GM21447 (cell line): ENCODE results near the gene ZRANB3.

Source experiments
- ATAC-seq: cut with Tn5 transposase; IDR thresholded peaks from one replicate; pipeline ENCODE4 v1.9.1; 2021; ENCODE audit not compliant: unreplicated experiment

The ZRANB3 gene

DNA sequence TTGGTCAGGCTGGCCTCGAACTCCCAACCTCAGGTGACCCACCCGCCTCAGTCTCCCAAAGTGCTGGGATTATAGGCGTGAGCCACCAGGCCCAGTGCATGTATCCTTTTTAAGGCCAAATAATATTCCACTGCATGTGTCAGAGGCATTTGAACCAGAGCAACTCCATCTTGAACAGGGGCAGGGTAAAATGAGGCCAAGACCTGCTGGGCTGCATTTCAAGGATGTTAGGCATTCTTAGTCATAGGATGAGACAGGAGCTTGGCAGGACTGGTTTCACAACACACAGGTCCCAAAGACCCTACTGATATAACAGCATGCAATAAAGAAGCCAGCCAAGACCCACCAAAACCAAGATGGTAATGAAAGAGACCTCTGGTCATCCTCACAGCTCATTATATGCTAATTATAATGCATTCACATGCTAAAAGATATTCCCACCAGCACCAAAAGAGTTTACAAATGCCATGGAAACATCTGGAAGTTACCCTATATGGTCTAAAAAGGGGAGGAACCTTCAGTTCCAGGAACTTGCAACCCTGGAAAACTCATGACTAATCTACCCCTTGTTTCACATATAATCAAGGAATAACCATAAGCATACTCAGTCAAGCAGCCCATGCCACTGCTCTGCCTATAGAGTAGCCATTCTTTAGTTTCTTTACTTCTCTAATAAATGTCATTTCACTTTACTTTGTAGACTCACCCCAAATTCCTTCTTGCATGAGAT, 274.3 kb downstream of the ZRANB3 start:
- no peak for ATAC-seq

DNA sequence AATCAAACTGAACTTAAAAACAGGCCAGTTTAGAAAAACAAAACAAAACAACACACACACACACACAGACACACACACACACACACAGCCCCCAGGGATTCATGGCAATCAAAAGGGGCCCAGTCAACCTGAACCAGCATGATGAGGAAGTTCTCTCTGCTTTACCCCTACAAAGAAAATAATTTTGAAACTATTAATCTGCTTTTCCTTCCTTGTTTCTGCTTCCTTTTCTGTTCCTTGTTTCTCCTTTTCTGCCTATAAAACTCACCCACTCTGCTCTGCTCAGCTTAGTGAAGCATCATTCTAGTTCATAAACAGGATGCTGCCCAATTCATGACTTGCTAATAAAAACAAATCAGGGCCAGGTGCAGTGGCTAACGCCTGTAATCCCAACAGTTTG, 275.8 kb downstream of the ZRANB3 start:
- ATAC-seq: no peak

DNA sequence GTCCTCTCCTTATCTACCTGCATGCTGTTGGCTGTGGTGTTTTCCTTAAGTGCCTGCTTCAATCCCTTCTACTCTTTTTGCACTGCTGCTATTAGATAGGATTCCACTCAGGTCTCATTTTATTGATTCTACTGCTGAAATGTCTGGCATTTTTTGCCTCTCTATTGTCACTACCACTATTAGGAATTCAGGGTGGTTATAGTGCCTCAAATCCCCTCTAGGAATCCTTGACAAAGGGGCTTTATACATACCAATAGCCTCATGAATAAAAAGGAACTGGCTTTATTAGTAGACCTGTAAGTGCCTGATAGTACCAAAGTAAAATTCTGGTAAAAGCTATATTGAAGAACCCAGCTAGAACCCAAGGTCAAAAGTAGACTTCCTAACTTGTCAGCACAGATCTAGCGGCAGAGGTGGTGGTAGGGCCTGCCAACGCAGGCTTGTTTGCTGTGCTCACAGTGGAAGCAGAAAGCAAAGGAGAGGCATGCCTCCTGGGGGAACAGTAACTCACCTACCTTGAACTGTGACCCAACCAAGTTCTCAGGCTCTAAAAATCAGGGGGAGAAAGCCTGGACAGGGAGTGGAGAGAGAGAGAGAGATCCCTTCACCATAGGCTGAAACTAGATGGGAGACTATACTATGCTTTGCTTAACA, 278.1 kb downstream of the ZRANB3 start:
- ATAC-seq: no peak

DNA sequence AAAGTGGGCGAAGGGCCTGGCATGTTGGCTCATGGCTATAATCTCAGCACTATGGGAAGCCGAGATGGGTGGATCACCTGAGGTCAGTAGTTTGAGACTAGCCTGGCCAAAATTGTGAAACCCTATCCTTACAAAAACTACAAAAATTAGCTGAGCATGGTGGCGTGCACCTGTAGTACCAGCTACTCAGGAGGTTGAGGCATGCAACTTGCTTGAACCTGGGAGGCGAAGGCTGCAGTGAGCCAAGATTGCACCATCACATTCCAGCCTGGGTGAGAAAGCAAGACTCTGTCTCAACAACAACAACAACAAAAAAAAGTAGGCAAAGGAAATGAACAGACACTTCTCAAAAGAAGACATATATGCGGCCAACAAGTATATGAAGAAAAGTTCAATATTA, 282.4 kb downstream of the ZRANB3 start:
- ATAC-seq: no peak

DNA sequence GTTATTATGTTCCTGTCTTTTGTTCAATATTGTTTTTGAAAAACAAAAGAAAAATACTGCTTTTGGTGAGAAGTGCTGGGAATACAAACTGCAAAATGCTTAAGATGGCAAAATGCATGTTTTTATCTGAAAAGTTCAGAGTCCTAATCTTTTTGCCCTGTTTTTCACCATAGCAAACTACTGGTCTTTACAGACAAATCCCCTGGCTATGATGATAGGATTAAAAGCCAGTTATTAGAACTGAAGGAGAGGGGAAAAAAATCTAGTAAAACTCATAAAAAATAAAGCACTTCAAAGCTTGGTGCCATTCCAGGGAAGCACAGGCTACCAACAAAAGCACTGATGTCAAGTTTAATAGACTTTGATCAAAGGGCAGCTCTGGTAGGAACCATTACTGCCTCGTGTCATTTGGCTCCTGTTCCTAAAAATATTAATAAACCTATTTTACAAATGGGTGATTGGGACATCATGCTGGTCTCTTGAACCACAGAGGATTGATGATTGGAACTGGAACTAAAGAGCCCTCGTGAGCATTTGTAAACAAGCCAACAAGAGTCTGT, 284.2 kb downstream of the ZRANB3 start:
- no peak for ATAC-seq

DNA sequence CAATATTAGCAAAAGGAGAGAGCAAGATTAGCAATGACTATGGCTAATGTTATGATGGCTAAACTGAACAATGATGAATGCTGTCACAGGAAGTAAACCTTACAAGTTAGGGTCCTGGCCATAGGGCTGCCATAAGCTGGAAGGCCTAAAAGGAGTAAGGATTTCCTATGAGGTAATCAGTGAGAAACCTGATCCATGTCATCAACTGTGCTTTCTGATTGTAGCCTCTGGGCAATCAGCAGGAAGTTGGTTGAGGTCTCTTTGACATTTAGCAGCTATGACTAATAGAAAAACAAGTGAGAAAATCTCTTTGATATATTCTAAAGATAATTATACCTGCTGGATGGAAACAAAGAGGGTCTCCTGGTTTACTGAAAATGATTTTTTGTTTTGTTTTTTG, 285.9 kb downstream of the ZRANB3 start:
- ATAC-seq: no peak

DNA sequence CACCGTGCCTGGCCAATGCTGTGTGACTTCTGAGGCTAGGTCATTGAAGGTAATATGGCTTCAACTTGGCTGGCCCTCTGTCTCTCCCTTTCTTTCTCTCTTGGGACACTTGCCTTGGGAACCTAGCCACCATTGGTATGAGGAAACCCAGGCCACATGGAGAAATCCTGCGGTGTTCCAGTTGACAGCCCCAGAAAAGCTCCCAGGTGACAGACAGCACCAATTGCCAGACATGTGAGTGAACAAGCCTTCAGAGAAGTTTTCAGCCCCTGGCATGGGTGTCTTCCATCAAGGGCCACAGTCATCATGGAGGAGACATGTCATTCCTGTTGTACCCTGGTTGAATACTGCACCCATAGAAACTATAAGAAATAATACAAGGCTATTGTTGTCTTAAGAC, 292.4 kb downstream of the ZRANB3 start:
- no peak for ATAC-seq

DNA sequence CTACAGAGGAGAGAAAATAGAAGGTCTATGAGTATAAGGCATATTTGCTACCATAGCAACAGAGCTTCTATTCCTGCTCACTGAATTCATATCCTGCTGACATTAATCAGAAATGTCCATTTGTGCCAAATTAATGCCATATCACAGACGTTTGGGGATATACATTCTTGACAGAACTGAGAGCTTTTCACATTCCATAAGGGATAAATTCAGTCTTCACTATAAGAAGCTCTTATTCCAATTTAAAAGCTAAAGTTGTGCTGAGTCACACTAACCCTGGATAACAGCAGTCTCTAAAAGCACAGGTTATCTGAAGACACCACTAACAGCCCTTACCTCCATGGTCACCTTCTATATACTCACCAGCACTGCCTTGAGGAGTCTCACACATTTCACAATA, 300.9 kb downstream of the ZRANB3 start:
- no peak for ATAC-seq

DNA sequence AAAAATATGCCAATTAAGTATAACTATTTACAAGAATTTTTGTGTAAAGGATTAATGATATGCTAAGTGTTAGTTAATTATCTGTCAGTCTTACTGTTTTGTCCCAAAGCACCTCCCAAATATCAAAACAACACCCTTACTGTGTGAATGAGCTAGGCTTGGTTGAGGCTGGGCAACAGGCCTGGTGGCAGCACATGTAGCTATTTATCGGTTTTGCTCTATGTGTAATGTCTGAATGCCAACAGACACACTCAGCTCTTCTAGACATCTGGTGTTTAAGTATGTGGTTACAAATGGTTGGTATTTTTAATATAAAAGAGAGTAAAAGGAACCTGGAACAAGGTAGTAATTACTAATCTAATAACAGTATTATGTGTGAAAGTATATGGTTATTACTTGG, 303.6 kb downstream of the ZRANB3 start:
- ATAC-seq: no peak

DNA sequence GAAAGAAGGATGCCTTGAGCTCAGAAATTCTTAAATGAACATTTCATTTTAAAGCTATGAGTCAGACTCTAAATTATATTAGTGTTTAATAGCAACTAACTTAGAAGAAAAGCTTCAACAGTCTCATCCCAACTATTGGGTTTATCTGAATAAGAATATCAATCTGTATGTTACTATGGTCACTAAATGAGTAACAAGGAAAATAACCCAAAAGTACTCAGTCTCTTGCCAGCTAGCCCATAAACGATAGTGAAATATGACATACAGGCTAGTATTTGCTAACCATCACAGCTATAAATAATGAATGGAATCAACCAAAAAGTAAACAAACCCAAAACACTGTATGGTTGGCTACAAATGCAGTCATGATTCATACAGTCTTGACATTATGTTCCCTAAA, 304.1 kb downstream of the ZRANB3 start:
- ATAC-seq: no peak

DNA sequence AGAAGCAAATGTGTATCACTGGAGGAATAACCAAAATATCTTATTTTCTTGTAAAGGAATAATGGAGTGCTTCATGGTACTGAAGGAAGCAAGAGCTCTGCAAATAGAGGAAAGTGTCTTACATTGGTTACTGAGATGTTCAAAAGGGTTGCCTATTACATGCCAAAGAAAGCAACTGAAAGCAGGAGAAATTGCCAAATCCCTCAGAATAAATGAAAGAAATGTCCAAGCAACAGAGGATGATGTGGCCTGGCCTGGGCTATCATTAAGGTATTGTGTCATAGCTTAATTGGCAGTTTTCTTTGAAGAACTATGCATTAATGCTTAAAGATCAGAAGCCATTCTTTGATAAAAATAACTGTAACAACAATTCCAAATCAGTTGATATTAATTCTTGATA, 305.2 kb downstream of the ZRANB3 start:
- no peak for ATAC-seq

DNA sequence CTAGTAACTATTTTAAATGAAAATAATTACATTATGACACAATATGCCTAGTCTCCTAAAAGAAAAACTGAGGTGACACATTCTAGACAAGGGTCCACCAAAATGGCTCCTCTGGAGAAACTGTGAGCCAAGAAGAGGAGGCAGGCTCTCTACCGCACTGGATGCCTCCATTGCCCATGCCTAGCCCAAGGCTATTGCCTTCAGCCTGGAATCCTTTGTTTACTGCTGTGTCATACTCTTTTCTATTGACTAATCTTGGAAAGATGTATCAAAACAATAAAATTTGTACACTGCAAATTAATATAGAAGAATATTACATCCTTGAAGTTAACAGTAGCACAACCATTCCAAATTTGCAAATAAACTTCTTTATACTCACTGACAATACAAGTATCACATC, 311.8 kb downstream of the ZRANB3 start:
- no peak for ATAC-seq

DNA sequence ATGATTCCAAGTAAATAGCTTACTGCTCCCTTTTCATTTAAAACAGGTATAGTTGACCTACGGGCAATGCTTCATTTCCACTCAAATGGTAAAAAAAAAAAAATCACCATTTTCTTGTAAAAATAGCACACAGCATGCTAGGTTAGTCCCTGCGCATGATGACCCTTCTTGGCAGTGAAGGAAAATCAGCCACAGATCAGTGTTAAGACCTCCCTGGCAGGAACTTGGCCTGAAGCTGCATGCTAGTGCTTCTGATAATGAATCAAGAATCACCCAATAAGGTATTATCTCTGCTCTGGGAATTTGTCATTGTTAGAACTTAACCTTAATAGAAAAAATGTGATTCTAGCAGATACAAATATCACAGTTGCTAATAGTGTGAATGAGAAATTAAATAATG, 312.6 kb downstream of the ZRANB3 start:
- no peak for ATAC-seq

DNA sequence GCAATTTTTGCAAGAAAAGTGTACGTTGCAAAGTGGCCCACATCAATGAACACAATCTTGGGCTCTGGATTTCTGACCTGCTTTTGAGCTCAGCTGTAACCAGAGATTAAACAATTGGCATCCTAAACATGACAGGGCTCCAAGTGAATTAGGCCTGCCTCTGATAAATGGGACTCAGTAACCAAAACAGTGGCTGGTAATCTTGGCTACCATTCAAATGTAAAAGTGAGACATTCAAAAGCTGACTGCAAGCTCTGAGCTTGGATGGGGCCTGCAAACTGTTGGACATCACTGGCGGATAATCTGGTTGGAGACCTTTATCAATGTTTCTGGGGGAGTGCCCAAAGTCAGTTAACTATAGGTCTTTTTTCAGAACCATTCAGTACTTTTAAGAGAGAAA, 318.3 kb downstream of the ZRANB3 start:
- no peak for ATAC-seq

DNA sequence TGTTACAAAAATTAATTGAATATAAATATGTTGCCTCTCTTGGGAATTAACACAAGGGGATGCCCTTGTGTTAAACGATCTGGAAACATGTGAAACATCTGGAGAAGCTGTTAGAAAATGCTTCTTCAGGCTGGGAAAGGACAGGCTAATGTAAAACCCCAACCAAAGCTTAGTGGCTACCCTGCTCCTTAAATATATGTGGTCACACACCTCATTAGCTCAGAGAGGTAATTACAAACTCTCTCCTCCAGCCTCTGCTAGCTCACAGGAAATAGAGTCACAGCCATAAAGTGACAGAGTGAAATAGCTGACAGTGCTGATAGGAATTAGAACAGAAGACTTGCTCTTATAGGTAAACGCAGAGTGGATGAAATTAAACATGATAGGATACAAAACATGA, 323.0 kb downstream of the ZRANB3 start:
- ATAC-seq: no peak

DNA sequence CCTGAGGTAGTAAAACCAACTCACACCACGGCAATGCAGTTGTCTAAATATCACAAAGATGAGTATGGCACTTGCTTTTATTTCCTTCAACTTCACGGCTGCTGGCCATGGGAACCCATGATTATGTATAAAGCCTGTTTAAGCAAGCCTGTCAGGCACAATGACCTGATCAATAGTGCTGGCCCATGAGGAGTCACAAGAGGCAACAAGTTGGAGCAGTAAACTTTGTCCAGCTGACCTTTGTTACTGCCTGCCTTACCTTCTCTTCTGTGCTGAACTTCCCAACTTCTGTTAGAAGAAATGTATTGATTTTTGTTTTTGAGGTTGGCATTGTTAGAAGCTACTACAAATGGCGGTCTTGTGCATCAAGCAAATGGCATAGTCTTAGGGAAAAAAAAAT, 327.1 kb downstream of the ZRANB3 start:
- ATAC-seq: no peak

DNA sequence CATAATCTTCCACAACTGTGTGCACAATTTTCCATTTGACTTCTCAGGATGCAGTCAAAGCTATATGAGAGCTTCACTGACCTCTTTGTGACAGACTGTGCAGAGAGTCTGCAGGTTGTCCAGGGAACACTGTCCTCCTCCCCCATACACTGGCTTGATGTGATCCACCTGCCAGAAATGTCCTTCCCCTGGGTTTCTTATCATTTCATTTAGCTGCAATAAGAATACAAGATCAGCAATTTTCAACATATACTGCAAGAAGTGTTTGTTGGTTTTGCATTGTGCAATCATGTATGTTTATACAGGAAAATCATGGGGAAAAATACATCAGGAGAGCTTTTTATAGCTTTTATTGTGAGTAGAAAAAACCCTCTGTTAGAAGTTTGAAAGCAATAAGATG, 328.3 kb downstream of the ZRANB3 start:
- no peak for ATAC-seq

DNA sequence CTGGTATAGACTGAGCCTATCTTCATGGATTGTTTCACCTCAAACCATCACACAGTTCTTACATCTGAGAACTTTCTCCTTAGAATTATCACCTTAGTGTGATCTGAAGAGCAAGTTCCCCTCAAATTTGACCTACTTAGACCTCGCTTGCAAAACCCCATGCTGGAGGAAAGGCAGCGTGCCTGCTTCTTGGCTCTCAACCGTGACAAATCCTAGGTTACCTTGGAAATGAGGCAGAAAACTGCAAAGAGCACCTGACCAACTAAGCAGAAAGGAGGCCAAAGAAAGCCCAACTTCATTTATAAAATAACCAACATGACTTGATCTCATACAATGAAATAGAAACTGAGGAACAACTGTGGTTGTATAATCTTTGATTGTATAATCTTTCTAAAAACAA, 332.5 kb downstream of the ZRANB3 start:
- ATAC-seq: no peak

DNA sequence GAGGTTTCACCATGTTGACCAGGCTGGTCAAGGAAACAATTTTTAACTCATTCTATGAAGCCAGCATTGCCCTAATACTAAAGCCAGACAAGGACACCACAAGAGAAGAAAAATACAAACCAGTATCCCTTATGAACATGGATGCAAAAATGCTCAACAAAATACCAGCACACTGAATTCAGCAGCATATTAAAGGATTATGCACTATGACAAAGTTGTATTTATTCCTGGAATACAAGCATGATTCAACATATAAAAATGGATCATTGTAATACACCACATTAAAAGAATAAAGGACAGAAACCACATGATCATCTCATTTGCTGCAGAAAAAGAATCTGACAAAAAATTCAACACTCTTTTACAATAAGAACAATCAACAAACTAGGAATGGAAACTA, 340.2 kb downstream of the ZRANB3 start:
- no peak for ATAC-seq

DNA sequence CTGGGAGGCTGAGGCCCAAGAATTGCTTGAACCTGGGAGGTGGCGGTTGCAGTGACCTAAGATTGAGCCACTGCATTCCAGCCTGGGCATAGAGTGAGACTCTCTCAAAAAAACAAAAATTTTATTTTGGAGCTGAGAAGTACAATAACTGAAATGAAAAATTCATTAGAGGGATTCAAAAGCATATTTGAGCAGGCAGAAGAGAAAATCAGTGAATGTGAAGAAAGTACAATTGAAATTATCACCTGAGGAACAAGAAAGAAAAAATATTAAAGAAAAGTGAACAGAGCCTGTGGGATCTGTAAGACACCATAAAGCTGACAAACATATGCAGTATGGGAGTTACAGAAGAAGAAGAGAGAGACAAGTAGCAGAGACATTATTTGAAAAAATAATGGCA, 341.9 kb downstream of the ZRANB3 start:
- ATAC-seq: no peak

DNA sequence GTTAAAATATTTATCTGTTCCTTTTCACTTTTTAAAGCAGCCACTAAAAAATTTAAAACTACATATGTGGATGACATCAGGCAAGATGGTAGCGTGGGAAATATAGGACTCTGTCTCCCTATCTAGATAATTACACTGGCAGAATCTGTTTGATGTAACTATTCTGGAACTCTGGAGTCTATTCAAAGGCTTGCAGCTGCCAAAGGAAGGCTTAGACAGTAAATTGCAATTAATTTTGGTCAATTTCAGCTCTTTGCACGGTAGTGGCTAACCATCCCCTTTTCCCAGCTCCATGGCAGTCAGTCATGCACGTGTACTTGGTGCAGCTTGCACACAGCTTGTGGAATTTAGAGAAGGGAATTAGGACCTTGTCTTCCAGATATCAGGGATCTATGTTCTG, 343.7 kb downstream of the ZRANB3 start:
- ATAC-seq: no peak

DNA sequence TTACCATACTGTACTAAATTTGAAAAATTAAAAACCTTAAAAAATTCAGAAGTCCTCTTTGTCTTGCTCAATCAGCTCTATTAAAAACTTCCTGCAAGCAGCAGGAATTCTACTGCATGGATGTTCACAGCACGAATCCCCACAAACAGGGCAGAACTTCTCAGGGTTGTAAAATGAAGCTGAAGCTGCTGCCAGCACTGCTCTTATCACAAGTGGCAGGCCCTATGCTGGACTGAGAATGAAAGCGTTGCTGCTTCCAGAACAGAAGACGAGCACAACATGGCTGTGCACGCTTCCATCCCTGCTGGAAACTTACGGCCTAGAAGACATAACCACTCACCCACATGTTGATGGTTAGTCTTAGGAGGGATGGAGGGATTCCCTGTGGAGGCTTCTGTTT, 345.0 kb downstream of the ZRANB3 start:
- no peak for ATAC-seq

DNA sequence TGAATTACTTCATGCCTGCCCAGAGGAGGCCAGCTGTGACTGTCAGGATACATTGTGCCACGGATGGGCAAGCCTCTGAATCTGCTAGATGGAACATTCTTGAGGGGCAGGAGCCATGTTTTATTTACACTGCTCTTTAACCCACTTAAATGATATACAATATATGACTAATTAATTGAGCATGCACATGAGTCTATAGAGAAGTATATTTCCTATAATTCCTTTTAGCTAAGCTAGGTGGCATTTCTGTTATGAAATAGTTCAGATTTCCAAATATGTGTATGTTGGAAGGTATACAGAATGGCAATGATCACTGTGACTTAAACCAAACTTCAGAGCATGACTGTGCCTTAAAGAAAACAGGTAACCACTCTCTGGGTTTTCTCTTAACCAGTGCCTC, 347.2 kb downstream of the ZRANB3 start:
- ATAC-seq: no peak
